GM18517 (cell line): Measurements from ENCODE around the gene CLIC3.
"Not testable (repeated sequence)": the region's sequence is repeated elsewhere in the genome, so short reads cannot be mapped to it uniquely, and the experiment has no call there.

Experiments
- ATAC-seq: cut with Tn5 transposase; IDR thresholded peaks from one replicate; pipeline ENCODE4 v1.9.1; 2021; ENCODE audit warnings: mild to moderate bottlenecking, moderate library complexity; ENCODE audit not compliant: unreplicated experiment

CLIC3 gene, protein sequence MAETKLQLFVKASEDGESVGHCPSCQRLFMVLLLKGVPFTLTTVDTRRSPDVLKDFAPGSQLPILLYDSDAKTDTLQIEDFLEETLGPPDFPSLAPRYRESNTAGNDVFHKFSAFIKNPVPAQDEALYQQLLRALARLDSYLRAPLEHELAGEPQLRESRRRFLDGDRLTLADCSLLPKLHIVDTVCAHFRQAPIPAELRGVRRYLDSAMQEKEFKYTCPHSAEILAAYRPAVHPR

DNA sequence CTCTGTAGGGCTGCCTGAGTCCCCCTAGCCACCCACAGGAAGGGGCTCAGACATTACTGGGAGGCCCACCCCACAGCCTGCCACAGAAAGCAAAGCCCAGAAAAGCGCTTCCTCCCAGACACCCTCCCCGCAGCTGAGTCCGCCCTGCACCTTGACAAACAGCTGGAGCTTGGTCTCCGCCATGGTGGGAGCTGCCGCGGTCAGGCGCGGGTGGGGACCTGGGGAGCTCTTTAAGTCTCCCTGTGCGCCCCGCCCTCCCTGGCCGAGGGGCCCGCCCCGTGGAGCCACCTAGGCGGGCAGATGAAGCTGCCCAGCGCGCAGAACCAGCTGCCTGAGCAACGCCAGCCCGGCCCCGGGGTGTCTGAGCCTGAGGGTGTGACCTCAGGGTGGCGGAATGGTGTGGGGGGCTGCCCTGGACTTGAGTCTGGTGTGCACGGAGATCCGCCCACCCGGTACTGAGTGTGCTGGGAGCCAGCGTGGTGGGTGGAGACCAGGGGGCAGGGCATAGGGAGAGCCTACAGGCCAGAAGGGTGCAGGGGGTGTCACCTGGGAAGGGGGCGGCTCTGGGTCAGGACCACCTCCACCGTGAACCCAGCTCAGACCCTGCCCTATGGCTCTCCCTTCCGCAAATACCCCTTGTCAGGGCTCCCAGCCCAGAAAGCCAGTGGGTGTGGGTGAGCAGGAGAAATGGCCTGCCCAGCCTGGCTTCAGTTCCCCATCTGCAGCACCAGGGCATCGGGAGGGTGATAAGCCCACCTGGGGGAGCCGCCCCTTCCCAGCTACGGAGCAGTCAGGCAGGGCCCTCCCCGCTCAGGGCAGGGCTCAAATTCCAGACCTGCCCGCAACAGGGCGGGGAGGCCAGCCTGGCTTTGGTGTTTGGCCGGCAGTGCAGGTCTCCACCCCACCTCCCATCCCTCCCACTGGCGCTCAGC lies at the start of gene CLIC3:
Gene CLIC3, minus strand, starts transcription at position 208 of the 932 bp plus-strand sequence. Its CDS starts 25 bp downstream, at position 183.
- ATAC-seq = no peak

DNA sequence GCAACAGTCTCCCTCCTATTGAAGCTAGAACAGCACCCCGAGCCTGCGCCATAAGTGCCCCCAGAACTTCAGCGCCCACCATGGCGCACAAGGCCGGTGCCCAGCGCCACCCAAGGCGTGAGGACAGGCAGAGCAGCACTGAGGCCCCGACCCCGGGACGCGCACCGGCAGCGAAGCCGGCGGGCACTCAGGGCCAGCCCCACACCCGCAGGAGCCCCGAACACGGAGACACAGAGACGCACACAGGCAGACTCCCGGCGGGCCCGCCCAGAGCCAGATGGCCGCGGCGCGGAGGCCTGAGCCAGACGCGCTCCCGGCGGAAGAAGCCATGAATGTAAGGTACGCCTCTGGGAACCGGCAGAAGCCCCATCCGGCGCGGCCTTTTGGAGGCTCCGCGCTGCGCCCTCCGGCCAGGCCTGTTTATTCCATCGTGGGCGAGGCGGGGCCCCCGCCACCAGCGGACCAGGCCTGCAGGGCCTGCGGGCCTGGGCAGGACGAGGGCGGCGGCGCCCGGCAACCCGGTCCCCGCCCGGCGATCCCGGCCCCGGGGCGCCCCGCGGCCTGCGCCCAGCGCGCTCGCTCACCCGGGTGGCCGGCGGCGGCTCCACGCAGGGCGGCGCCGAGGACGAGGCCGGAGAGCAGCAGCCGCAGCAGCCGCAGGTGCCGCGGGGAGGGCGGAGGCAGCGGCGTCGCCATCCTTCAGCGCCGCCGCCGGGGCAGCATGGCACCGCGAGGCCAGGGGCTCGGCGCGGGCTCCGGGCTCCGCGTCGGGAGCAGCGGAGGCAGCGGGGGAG lies 49.1 kb upstream of the CLIC3 start:
- no peak for ATAC-seq

DNA sequence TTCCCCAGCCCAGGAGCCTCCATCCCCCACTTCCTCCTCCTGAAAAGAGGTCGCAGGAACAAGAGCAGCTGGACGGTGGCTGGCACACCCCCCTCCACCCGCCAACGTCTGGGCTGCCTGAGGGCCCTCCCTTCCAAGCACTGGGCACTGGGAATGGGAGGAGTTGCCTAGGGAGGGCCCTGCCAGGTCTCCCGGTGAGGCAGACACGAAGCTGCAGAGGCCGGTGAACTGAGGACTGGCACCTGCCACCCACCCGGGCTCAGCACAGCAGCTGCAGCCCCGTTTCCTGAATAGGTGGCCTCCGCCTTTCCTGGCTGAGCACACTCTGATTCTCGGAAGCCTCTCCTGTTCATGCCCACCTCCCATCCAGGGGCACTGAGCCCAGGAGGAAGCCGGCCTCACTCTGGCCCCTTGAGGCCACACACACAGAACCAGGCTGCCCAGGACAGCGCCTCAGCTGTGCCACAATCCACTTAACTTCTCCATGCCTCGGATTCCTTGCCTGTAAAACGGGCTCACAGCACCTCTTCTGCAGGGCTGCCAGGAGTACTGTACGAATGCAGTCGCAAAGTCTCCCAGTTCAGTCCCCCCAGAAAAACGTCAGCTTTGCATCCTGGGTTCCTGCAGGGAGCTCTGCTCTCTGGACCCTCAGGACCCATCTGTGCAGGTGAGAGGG lies 48.3 kb upstream of the CLIC3 start:
- no peak for ATAC-seq

DNA sequence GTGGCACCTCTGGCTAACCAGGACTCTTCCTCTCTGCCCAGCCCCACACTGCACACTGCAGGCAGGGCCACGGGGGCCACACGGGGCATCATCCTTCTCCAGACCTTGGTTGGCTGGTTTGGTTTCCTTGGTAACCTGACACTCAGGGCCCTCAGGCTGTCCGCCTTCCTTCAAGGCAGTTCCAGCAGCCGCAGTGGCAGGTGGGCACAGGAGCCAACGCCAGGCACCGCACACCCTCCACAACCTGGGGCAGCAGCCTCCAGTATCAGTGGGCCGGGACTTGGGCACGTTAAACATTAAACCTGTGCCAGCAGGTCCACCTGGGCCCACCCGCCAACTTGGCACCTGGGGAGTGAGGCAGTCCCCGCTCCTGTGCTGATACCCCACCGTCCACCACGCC lies 47.7 kb upstream of the CLIC3 start:
- ATAC-seq = no peak

DNA sequence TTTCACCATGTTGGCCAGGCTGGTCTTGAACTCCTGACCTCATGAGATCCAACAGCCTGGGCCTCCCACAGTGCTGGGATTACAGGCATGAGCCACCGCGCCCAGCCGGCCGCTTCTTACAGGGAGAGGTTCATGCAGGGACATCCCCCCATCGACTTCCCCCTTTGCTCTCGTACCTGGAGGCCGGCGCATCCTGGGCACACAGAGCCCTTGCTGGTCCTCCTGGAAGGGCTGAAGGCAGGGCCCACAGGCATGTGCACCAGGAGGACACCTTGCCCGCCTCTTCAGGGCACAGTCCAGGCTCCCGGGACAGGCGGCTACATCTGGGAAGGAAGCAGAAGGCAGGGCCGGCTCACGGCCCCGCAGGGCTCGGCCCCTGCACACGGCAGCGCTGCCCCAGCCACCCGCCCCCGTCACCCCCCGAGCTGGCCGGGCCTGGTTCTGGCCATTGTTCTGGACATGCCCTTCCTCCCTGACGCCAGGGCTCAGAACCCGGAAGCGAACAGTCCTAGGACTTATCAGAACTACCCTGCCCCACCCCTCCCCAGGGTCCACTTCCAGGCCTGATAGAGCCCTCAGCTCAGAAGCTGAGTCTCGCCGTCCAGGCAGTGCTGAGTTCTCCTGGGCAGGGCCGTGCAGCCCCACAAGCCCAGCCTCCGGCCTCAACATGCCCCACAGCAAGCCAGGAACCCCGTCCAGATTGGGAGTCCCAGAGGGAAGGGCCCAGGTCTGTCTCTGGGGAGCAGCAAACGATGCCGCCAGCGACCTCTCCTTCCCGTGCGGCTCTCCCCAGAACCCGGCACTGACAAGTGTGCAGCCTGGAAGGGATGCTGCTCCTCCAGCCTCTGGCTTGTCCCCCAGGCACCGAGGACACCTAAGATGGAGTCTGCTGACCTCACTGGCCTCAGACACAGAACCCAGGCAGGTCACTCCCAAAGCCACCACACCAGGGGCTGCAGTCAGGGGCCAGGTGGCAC lies 46.7 kb upstream of the CLIC3 start:
- no peak for ATAC-seq

DNA sequence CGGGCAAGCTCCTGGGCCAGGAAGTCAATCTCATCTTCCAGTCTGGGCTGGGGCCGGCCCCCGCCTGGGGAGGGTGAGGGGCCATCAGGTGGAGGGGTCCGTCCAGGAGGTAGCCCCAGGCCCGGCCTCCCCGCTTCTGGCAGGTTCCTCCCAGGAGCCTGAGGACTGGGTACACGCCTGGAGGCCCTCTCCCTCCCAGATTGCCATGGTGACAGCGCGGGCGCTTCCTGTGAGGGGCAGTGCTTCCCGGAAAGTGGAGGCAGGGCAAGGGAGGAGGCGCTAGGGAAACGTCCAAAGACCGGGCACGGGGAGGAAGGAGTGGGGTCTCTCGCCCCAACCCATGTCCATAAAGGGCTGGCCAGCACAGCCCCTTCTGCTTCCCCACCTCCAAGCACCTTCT lies 44.8 kb upstream of the CLIC3 start:
- ATAC-seq = no peak

DNA sequence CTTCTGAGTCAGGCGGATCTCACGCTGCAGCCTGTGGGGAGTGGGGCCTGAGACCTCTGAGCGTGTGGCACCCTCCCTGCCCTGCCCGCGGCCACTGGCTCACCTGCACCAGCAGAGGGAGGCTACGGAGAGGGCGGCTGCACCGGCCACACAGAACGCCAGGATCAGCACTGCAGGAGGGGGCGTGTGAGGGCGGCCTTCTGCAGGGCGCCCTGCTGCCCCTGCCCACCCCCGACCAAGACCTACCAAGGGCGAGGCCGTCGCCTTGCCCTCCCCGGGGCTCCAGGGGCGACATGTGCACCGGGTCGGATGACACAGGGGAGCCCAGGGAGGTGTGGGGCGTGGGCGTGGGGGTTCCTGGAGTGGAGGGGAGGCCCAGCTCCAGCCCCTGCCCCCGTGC lies 44.2 kb upstream of the CLIC3 start:
- ATAC-seq = no peak

DNA sequence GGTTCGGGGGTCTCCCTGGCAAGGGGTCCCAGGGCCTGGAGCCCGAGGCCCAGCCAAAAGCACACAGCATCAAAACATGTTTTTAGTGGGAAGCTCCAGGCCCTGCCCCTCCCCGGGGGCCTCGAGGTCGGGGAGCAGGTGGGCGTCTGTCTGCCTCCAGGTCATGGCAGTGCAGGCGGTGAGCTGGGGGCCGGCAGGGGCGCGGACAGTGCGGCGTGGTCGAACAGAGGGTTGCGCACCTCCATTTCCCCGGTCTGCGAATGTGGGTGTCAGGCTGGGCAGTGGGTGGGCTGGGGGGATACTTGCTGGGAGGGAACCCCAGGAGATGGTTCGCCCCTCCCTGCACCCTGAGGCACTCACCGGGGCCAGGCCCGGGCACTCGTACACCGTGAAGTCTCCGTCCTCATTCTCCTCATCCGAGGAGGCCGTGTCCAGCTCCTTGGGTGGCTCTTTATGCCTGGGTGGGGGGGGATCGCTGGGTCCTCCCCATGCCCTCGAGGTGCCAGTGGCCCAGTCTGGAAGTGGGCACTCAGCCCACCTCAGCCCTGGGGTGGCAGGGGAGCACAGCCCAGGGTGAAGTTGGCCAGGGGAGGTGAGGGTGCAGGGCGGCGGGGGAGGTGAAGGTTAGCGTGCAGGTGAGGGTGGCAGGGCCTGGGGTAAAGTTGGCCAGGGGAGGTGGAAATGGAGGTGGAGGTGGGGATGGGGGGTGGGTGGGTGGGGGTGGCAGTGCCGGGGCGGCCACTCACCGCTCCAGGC lies 43.4 kb upstream of the CLIC3 start:
- no peak for ATAC-seq

DNA sequence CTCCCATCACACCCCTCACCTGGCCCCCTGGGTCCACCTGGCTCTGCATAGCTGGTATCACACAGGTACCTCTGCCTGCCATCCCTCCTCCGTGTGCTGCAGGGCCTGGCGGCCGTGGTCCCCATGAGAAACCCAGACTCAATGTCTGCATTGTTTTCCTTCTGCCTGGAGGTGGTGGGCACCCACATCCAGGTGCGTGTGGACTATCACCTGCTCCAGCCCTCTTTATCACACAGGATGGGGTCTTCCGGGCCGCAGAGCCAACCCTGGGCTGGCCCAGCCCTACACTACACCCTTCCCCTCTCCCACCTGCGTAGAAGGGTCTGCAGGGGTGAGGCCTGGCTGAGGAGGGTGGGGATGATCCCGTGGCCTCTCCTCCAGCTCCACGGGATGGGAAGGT lies 42.5 kb upstream of the CLIC3 start:
- ATAC-seq = no peak

DNA sequence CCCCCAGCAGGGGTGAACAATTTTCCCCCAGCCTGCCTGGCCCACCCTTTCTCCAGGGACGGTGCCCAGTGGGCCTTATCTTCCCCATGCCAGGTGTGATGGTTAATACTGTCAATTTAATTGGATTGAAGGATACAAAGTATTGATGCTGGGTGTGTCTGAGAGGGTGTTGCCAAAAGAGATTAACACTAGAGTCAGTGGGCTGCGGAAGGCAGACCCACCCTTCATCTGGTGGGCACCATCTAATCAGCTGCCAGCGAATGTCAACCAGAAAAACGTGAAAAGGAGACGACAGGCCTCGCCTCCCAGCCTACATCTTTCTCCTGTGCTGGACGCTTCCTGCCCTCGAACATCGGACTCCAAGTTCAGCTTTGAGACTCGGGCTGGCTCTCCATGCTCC lies 41.1 kb upstream of the CLIC3 start:
- no peak for ATAC-seq

DNA sequence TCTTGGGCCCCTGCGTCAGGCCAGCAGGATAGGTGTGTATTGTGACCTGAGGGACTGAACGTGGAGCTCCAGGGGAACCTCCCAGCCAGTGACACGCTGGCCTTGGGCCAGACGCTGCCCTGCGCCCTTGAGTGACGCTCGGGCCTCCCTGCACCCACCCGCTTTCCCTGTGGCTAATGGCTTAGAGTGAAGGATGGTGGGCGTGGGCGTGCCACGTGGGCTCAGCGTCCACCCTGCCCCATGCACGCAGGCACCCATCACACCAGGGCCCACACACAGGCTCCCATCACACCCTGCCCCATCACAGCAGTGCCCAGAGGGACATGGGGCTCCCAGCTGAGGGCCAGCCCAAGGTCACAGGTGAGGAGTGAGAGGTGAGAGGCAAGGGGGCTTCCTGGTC lies 40.7 kb upstream of the CLIC3 start:
- ATAC-seq = no peak

DNA sequence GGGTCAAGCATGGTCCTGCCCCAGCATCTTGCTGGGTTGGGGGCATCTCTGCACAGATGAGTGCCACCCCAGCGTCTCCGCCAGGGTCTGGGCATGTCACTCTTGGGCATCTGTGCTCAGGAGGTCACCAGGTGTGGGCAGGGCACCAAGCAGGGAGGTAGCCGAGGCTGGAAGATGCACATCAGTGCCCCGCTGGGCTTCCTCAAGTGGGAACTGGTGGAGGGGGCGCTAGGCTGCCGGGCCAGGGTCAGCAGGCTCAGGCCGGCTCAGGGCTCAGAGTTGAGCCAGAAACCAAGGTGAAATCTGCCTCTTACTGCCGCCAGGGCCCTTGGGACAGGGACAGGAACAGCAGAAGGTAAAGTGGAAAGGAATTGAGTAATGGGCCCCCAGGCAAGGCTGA lies 39.6 kb upstream of the CLIC3 start:
- no peak for ATAC-seq

DNA sequence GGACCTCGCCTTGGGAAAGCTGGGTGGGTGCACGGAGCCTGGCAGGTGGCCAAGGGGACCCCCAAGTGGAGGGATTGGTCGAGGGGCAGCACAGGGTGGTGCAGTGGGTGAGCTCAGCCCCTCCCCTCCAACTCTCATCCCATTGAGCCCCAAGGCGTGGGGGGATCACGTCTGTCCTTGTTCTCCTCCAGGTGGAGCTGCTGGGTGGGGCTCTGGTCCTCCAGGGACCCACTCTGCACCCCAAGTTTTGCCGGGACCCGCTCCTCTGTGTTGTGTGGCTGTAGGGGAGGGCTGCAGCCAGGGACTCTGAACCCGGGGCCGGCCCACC lies 39.1 kb upstream of the CLIC3 start:
- ATAC-seq = no peak

DNA sequence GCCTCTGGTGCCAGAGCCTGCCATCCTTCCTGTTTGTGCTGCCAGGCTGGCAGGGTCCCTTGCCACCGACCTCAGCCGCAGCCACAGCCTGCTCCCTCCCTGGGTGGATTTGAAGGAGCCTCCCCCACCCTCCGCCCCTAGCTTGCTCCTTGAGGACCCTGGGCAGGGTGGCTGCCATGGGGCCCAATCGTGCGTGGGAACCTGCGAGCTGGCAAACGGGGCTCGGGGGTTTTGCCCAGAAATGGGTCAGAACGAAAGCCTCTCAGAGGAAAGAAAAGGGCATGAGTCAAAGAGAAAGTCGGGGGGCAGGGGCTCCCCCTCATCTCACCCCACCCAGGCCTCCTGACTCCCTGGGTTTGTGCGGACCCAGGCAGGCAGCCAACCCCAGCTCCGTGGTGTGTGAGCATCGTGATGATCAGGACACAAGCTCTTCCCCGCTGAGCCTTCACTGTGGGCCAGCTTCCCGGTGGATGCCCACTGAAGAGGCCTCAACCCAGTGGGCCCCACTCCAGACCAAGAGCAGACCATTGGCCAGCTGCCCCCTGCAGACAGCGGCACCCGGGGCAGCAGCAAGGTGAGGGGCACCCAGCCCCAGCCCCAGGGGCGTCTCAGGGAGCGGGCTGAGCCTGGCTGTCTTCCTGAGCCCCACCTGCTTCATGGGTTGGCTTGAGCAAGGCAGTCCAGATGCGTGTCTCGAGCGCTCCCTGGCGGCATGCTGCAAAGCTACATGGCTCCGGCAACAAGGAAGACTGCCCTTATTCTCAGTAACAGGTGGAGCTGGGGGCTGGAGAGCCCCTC lies 38.5 kb upstream of the CLIC3 start:
- peak; percentile 54 for ATAC-seq

DNA sequence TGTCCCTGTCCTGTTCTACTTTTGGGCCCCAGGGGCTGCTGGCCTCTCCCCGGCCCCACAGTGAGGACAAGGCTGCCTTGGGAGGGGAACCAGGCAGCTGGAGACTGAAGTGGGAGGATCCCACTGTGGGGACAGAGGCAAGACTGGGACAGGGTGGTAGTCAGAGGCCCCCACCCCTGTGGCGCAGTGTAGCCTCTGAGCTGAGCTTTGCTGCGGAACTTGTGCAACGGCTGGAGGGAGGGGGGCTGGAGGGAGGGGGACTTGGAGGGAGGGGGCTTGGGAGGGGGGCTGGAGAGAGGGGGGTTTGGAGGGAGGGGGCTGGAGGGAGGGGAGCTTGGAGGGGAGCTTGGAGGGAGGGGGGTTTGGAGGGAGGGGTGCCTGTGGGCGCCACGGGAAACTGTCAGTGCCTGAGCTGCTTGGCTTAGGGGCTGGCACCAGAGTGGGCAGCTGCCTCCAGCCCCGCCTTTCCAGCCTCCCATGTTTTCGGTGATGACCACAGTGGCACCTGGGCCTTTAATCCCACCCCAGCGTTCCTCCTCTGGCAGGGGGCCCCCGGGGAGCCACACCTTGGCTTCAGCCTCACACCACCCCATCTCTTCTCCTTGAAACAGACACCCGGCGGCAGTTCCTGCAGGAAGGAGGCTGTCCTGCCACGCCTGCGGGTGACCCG lies 37.8 kb upstream of the CLIC3 start:
- ATAC-seq = no peak

DNA sequence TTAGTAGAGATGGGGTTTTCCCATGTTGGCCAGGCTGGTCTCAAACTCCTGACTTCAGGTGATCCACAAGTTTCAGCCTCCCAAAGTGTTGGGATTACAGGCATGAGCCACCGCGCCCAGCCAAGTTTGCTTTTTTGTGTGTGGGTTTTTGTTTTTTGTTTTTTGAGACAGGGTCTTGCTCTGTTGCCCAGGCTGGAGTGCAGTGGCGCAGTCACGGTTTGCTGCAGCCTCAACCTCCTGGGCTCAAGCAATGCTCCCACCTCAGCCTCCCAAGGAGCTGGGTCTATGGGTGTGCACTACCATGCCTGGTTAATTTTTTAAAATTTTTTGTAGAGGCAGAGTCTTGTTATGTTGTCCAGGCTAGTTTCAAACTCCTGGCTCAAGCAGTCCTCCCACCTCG lies 37.1 kb upstream of the CLIC3 start:
- ATAC-seq = not testable (repeated sequence)

DNA sequence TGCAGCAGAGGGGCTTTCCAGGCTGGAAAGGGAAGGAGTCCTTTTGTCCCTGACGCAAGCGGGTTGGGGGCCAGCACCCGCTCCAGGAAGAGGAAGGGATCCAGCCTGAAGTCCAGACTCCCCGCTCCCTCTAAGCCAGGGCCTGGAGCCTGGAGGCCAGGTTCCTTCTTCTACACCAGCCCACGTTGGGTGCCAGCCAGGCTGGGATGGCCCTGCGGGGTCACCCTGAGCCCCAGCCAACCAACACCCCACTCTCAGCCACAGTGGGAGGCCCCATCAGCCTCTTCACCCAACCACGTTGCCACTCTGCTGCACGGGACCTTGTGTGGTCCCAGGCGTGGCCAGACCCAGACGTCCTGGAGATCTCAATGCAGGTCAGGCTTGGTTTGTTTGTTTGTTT lies 36.5 kb upstream of the CLIC3 start:
- no peak for ATAC-seq
